K562 (cell line): ENCODE measurements around the gene ZNF350. TPM values are rescaled to one million over a fixed set of nuclear protein-coding genes. Genes with fewer than 3 reads are reported as not detected.

ENCODE experiments used
- ATF1 ChIP-seq, 2 experiments: fragments of 450-650 bp in 1 of 2; IDR thresholded peaks; 2 replicates each; pipeline ENCODE4 v1.6.1; 2016; ENCODE audit warnings: missing compliant biosample characterization in 1 of 2, missing genetic modification characterization in 1 of 2
- CTCF ChIP-seq, 3 experiments: IDR thresholded peaks in 2 of 3; conservative IDR thresholded peaks in 1 of 3; 2 replicates each; pipeline ENCODE4 v1.5.1; 2011 to 2012; ENCODE audit warnings: low read length in 3 of 3, mild to moderate bottlenecking in 3 of 3, control low read depth in 2 of 3, improper control_type of control experiment in 1 of 3, inconsistent platforms in 1 of 3, low read depth in 1 of 3, mixed read lengths in 1 of 3, moderate library complexity in 1 of 3; ENCODE audit not compliant: insufficient read depth in 2 of 3
- E2F8 ChIP-seq: fragments of 450-650 bp; IDR thresholded peaks from 2 replicates; pipeline ENCODE4 v1.7.1; 2018; ENCODE audit warnings: mild to moderate bottlenecking, low read depth; ENCODE audit not compliant: partially characterized antibody
- FOS ChIP-seq: IDR thresholded peaks from 3 replicates; pipeline ENCODE4 v1.6.1; 2011; ENCODE audit not compliant: insufficient read length; ENCODE audit errors: extremely low read depth
- FOXJ2 ChIP-seq: fragments of 200-800 bp; sonication (Bioruptor generic); IDR thresholded peaks from 2 replicates; pipeline ENCODE4 v1.6.1; 2016; ENCODE audit warnings: missing genetic modification characterization, missing compliant biosample characterization
- GATA2 ChIP-seq: sonication (generic); formaldehyde crosslinking; IDR thresholded peaks from 2 replicates; pipeline ENCODE4 v1.4.0; 2020; ENCODE audit warnings: mild to moderate bottlenecking, missing genetic modification reagents
- HDGF ChIP-seq: fragments of 450-650 bp; IDR thresholded peaks from 2 replicates; pipeline ENCODE4 v1.6.1; 2016
- HEY1 ChIP-seq: fragments of 250-450 bp; sonication (Bioruptor Pico); IDR thresholded peaks from 2 replicates; pipeline ENCODE4 v1.5.0; 2020; ENCODE audit warnings: mild to moderate bottlenecking, moderate library complexity, borderline replicate concordance
- ILF3 ChIP-seq: fragments of 450-650 bp; IDR thresholded peaks from 2 replicates; pipeline ENCODE4 v1.6.1; 2018; ENCODE audit warnings: antibody characterized with exemption, mild to moderate bottlenecking, moderate library complexity, borderline replicate concordance
- JUN ChIP-seq, 2 experiments: sonication (generic) in 1 of 2; formaldehyde crosslinking in 1 of 2; IDR thresholded peaks; 2 replicates each; pipeline versions ENCODE4 v1.6.1 to v1.8.0; 2012 to 2022; ENCODE audit warnings: borderline replicate concordance in 2 of 2, mild to moderate bottlenecking in 2 of 2, improper control_type of control experiment in 1 of 2, low read depth in 1 of 2, low read length in 1 of 2, missing genetic modification reagents in 1 of 2
- KAT7 ChIP-seq: sonication (generic); formaldehyde crosslinking; IDR thresholded peaks from 2 replicates; pipeline ENCODE4 v1.8.0; 2022; ENCODE audit warnings: missing genetic modification reagents, mild to moderate bottlenecking, borderline replicate concordance
- MBD2 ChIP-seq: sonication (generic); IDR thresholded peaks from 2 replicates; pipeline ENCODE4 v1.6.1; 2016; ENCODE audit warnings: low read depth, borderline replicate concordance
- NBN ChIP-seq: fragments of 450-650 bp; IDR thresholded peaks from 2 replicates; pipeline ENCODE4 v1.6.1; 2016; ENCODE audit warnings: low read depth, mild to moderate bottlenecking
- NELFE ChIP-seq: IDR thresholded peaks from 2 replicates; pipeline ENCODE4 v1.6.1; 2011; ENCODE audit warnings: mild to moderate bottlenecking; ENCODE audit not compliant: insufficient read depth, insufficient read length
- NUFIP1 ChIP-seq: fragments of 450-650 bp; IDR thresholded peaks from 2 replicates; pipeline ENCODE4 v1.6.1; 2018; ENCODE audit not compliant: partially characterized antibody
- PHB2 ChIP-seq: fragments of 450-650 bp; IDR thresholded peaks from 2 replicates; pipeline ENCODE4 v1.6.1; 2017; ENCODE audit warnings: low read depth
- PYGO2 ChIP-seq: fragments of 450-650 bp; IDR thresholded peaks from 2 replicates; pipeline ENCODE4 v1.6.1; 2016; ENCODE audit warnings: mild to moderate bottlenecking, missing genetic modification characterization, moderate library complexity, missing compliant biosample characterization
- SRF ChIP-seq, 2 experiments: fragments of 250-450, 450-650 bp in 1 of 2; sonication (Bioruptor Pico) in 1 of 2; sonication (generic) in 1 of 2; formaldehyde crosslinking; IDR thresholded peaks; 2 replicates each; pipeline versions ENCODE4 v1.5.0 to v1.5.1; 2020 to 2022; ENCODE audit warnings: mild to moderate bottlenecking in 1 of 2, missing genetic modification reagents in 1 of 2
- SRSF9 ChIP-seq: fragments of 200-400 bp; formaldehyde crosslinking; IDR thresholded peaks from 2 replicates; pipeline ENCODE4 v1.6.1; 2017; ENCODE audit warnings: low read depth, low read length, borderline replicate concordance
- TBP ChIP-seq: optimal IDR thresholded peaks from 2 replicates; pipeline ENCODE3; 2011; ENCODE audit warnings: low read depth, low read length, improper control_type of control experiment
- TCF7 ChIP-seq: sonication (generic); IDR thresholded peaks from 2 replicates; pipeline ENCODE4 v1.6.1; 2016; ENCODE audit warnings: antibody characterized with exemption, borderline replicate concordance
- ZNF143 ChIP-seq: sonication (generic); formaldehyde crosslinking; IDR thresholded peaks from 2 replicates; pipeline ENCODE4 v1.9.0; 2022; ENCODE audit warnings: mild to moderate bottlenecking, missing genetic modification reagents
- ZNF311 ChIP-seq: fragments of 250-450 bp; sonication (Bioruptor Pico); IDR thresholded peaks from 2 replicates; pipeline ENCODE4 v1.4.0; 2020; ENCODE audit warnings: mild to moderate bottlenecking, moderate library complexity
- ZNF384 ChIP-seq: IDR thresholded peaks from 2 replicates; pipeline ENCODE4 v1.6.1; 2012; ENCODE audit warnings: low read depth, low read length, improper control_type of control experiment
- ZNF75A ChIP-seq: fragments of 450-650 bp; formaldehyde crosslinking; IDR thresholded peaks from 2 replicates; pipeline ENCODE4 v1.4.0; 2020; ENCODE audit warnings: mild to moderate bottlenecking
- polyA plus RNA-seq, 8 experiments: library from polyadenylated mRNA; depleted of rRNA in 4 of 8; stranded (reverse) in 5 of 8; unstranded in 3 of 8; fragments of >200 nt; fragmentation: Nextera tagmentation in 2 of 8; fragmentation: Illumina TruSeq in 1 of 8; extraction: Ambion mirVana in 2 of 8; extraction: Trizol in 1 of 8; gene quantifications; 2 replicates each; pipeline versions ENCODE4 v1.2.1 to v1.2.3, GENCODE V29; 2011 to 2014; ENCODE audit warnings: inconsistent platforms in 1 of 8, missing spikeins in 1 of 8
- total RNA-seq, 7 experiments: library from RNA; depleted of rRNA in 6 of 7; stranded (reverse); fragments of >200 nt in 6 of 7; fragmentation: Illumina TruSeq in 2 of 7; extraction: Trizol in 2 of 7; gene quantifications; 2 replicates each; pipeline versions ENCODE4 v1.2.1 to v1.2.3, GENCODE V29; 2011 to 2021; ENCODE audit warnings: low replicate concordance in 1 of 7

The ZNF350 gene
- total and polyA plus RNA-seq, 9 of the 15 experiments (the other 6 are each of a cell fraction or from before 2014, with no cell fraction given), result 1.7 to 4.8 (median 2.9) TPM

GRCh38 chr19:52028027-52028779 lies 41.6 kb upstream of the ZNF350 start, which contains the start of gene ZNF614 (continued):
- TF ChIP-seq PYGO2 (tag) (no peak), HEY1 (no peak), KAT7 (CRISPR knock-in tag) (peak; percentile 93; the same call in 1 of the 2 replicates), ZNF143 (CRISPR knock-in tag) (no peak), NELFE (no peak), JUN (IDR thresholded peaks at IDR 0.05; ENCODE audit: borderline replicate concordance, low read depth, low read length) (no peak), JUN (CRISPR knock-in tag; IDR thresholded peaks at IDR 0.05; ENCODE audit: borderline replicate concordance) (no peak), MBD2 (peak; percentile 79; the same call in 1 of the 2 replicates), NBN (peak; percentile 78; the same call in 1 of the 2 replicates), E2F8 (peak; percentile 80), FOXJ2 (tag) (peak; percentile 67), TCF7 (peak; percentile 23; the same call in 1 of the 2 replicates), FOS (no peak), GATA2 (no peak), ZNF384 (no peak), ZNF311 (CRISPR knock-in tag) (no peak), PHB2 (no peak), HDGF (no peak), ZNF75A (no peak), CTCF (IDR thresholded peaks at IDR 0.05 in 2 of 3, conservative IDR thresholded peaks at IDR 0.05 in 1 of 3; ENCODE audit: insufficient read depth in 2 of 3, low read depth in 1 of 3, low read length in 3 of 3) (no peak), TBP (peak; percentile 79), NUFIP1 (no peak), SRSF9 (no peak), SRF (CRISPR knock-in tag; IDR thresholded peaks at IDR 0.05) (no peak; a peak in 1 of 4 replicates), ILF3 (no peak), ATF1 (CRISPR knock-in tag; IDR thresholded peaks at IDR 0.05) (peak; percentile 96), ATF1 (tag; IDR thresholded peaks at IDR 0.05) (peak; percentile 100)
